Right lobe of liver (tissue), 6 donors: ENCODE data around the gene ARHGAP8. TPM values are rescaled to one million over a fixed set of nuclear protein-coding genes. Genes with fewer than 3 reads are reported as not detected.

ENCODE experiments used
- ATAC-seq, 4 donors: fragments of 200-7000 bp; cut with Tn5 transposase; one replicate each; pipeline ENCODE4 v1.9.1; 2020; ENCODE audit warnings: mild to moderate bottlenecking in 4 of 4, moderate library complexity in 4 of 4
- DNase-seq, 3 donors: peaks; one replicate each; pipeline ENCODE4 v3.0.0-alpha.2; 2020
- H3K27ac ChIP-seq, 3 donors: fragments of 200-600 bp; one replicate each; pipeline ENCODE4 v1.8.0; 2022
- H3K27me3 ChIP-seq, 2 donors: fragments of 200-600 bp; one replicate each; pipeline ENCODE4 v1.8.0; 2022
- H3K36me3 ChIP-seq, 4 donors: fragments of 200-600 bp; sonication (generic) in 1 of 4; one replicate each; pipeline versions ENCODE4 v1.5.1 to v1.8.0; 2017 to 2022; ENCODE audit warnings: control low read depth in 1 of 4
- H3K4me1 ChIP-seq, 4 donors: fragments of 200-600 bp; sonication (generic) in 1 of 4; one replicate each; pipeline versions ENCODE4 v1.5.1 to v1.8.0; 2017 to 2022; ENCODE audit warnings: control low read depth in 1 of 4
- H3K4me3 ChIP-seq, 3 donors: fragments of 200-600 bp; one replicate each; pipeline ENCODE4 v1.8.0; 2022
- H3K9me3 ChIP-seq, 4 donors: fragments of 200-600 bp; sonication (generic) in 1 of 4; one replicate each; pipeline versions ENCODE4 v1.5.1 to v1.8.0; 2017 to 2022; ENCODE audit warnings: control low read depth in 1 of 4
- CTCF ChIP-seq, 4 donors: fragments of 200-600 bp in 3 of 4; fragments of 450-650 bp in 1 of 4; IDR thresholded peaks; one replicate each; pipeline versions ENCODE4 v1.5.1 to v1.8.0; 2016 to 2022; ENCODE audit warnings: antibody characterized with exemption in 4 of 4, mild to moderate bottlenecking in 2 of 4
- POLR2A ChIP-seq: fragments of 450-650 bp; IDR thresholded peaks from one replicate; pipeline ENCODE4 v1.6.1; 2017; ENCODE audit warnings: antibody characterized with exemption, mild to moderate bottlenecking
- WGBS: methylation state at CpG from one replicate; pipeline ENCODE4 v1.1.6; 2018; ENCODE audit warnings: low coverage, low lambda C conversion rate; ENCODE audit not compliant: insufficient coverage; ENCODE audit errors: missing lambda C conversion rate; 5-methylcytosine and 5-hydroxymethylcytosine counted together
- intact Hi-C, 2 donors: fragments of 100-400 bp; cut with DNase I; formaldehyde crosslinking; loops; one replicate each; pipeline versions ENCODE4 v1.11.2 to v1.14.1; 2022
- total RNA-seq, 6 experiments: library from RNA; depleted of rRNA in 2 of 6; stranded (reverse); fragments of >200 nt in 2 of 6; fragmentation: NEBNext Ultra II Directional in 3 of 6; extraction: Animal tissue kit (Norgen Biotek cat#: 25700) in 3 of 6; gene quantifications; one replicate each; pipeline versions ENCODE4 v1.1.0 to v1.2.4, GENCODE V29; 2016 to 2023
- donor health status: DM: no; HTN: yes; CAD: no.
- donor health status: DM: no; HTN: no; CAD: no.
- donor health status: DM: no; HTN: no; CAD: no.
- donor health status: DM: no; HTN: yes; CAD: no.
- donor health status: DM: no; HTN: yes; CAD: no.

The ARHGAP8 gene
- total RNA-seq, 6 experiments from 2014 or later, result 0.49 to 1.0 (median 0.61) TPM; not detected in 1

GRCh38 chr22:44892803-44893730 lies 140.7 kb downstream of the ARHGAP8 start:
- DNase-seq (peak in 1 of 3 donors; percentile 32), ATAC-seq (no peak)
- 70% methylated on average over 2 of the region's 20 CpGs for WGBS
- intact Hi-C loops, result no loop called here
- Histone ChIP-seq H3K4me1 (no peaks in the 10 kb centered on the region), H3K36me3 (no peaks in the 10 kb centered on the region), H3K27me3 (no peaks in the 10 kb centered on the region), H3K9me3 (no peaks in the 10 kb centered on the region), H3K27ac (no peak overlapping the region), H3K4me3 (no peak overlapping the region)
- TF ChIP-seq POLR2A (no peak), CTCF (IDR thresholded peaks at IDR 0.05) (no peak)

- TF ChIP-seq POLR2A, result no peak
- TF ChIP-seq CTCF (IDR thresholded peaks at IDR 0.05), result no peak
- peak in 1 of 3 donors; percentile 29 for DNase-seq
- Histone ChIP-seq H3K36me3 (no peaks in the 10 kb centered on the region), H3K4me1 (no peaks in the 10 kb centered on the region), H3K4me3 (no peak overlapping the region), H3K27ac (no peak overlapping the region), H3K27me3 (no peaks in the 10 kb centered on the region), H3K9me3 (no peaks in the 10 kb centered on the region)
- ATAC-seq, result no peak
- WGBS, result 30% methylated on average over 2 of the region's 7 CpGs
- intact Hi-C loops, result no loop called here
Observed at GRCh38 chr22:44893731-44894080, 141.3 kb downstream of the ARHGAP8 start.

GRCh38 chr22:44894321-44894720 lies 141.9 kb downstream of the ARHGAP8 start:
- TF ChIP-seq CTCF (IDR thresholded peaks at IDR 0.05) (no peak), POLR2A (no peak)
- no peak overlapping the region for H3K27ac ChIP-seq
- H3K36me3 ChIP-seq, result no peaks in the 10 kb centered on the region
- H3K4me1 ChIP-seq, result no peaks in the 10 kb centered on the region
- no peak for ATAC-seq
- H3K9me3 ChIP-seq, result no peaks in the 10 kb centered on the region
- no peaks in the 10 kb centered on the region for H3K27me3 ChIP-seq
- intact Hi-C loops, result no loop called here
- 80% methylated on average over 6 of the region's 12 CpGs for WGBS
- no peak overlapping the region for H3K4me3 ChIP-seq
- peak in 1 of 3 donors; percentile 21 for DNase-seq

GRCh38 chr22:44894782-44895181 lies 142.4 kb downstream of the ARHGAP8 start:
- H3K27ac ChIP-seq, result no peak overlapping the region
- intact Hi-C loops, result no loop called here
- no peak overlapping the region for H3K4me3 ChIP-seq
- DNase-seq (peak in 1 of 3 donors; percentile 38), ATAC-seq (no peak)
- no peaks in the 10 kb centered on the region for H3K4me1 ChIP-seq
- TF ChIP-seq POLR2A (no peak), CTCF (IDR thresholded peaks at IDR 0.05) (no peak)
- no peaks in the 10 kb centered on the region for H3K9me3 ChIP-seq
- no peaks in the 10 kb centered on the region for H3K27me3 ChIP-seq
- WGBS, result 78% methylated on average over 8 of the region's 14 CpGs
- no peaks in the 10 kb centered on the region for H3K36me3 ChIP-seq
